HG03108 (cell line): Measurements from ENCODE around the gene CEP126.
"Not testable (repeated sequence)": the region's sequence is repeated elsewhere in the genome, so short reads cannot be mapped to it uniquely, and the experiment has no call there.

Source experiments
- ATAC-seq: cut with Tn5 transposase; IDR thresholded peaks from one replicate; pipeline ENCODE4 v1.9.1; 2021; ENCODE audit warnings: moderate library complexity; ENCODE audit not compliant: unreplicated experiment

CEP126 gene

DNA sequence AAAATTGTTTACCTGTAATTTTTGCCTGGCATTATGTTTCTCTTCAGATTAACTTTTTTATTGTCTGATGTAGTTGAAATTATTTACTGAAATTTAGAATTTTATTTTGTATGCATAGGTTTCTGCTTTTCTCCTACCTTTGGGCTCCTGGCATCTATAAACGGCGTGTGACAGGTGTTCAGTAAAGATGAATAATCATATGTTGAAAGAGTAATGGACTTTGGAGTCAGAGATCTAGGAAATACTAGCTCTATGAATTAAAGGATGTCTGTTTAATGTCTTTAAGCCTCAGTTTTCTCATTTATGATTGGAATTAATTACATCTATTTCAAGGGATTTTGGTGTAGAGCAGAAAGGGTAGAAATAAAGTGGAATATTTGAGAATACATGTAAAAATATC lies 8.7 kb downstream of the CEP126 start:
- no peak for ATAC-seq

DNA sequence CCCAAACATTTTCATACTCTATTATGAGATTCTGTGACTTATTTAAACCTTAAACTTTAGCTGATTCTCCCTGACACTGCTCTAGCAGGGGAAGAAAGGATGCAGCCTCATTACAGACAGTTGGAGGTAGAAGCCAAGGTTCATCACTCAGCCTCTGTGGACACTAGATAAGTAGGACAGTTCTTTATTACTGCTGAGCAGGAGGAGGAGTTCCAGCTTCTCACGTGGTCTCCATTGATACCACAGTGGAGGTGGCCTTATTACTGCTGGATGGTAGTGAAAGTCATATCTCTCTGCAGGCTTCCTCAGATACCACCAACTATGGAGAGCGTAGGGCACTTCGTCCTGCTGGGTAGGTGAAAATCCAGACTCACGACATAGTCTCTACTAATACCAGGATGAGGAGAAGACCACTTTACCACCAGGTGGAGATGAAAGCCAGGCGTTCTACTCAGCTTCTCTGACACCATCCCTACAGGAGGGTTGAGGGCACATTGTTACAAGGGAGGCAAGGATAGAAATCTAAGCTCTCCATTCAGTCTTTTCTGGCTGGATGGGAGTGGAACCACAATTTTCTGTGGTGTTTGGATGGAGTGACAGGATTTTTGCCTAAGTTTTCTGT lies 14.6 kb downstream of the CEP126 start:
- no peak for ATAC-seq

DNA sequence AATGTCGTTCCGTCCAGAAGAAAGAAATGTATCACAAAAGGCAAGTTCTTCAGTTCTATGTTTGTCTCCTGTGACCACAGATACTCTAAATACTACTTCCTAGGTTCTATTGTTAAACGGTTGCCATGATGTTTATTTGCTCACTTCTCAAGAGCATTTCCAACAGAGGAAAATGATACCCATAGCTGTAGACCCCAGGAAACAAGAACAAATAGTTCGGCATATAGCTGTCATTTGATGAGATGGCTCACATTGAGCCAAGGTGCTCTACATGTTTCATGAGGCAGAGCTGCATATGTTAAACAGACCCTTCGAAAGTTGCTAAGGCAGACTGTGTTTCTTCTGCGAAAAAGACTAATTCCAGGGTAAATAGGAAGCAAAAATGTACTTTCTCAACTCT lies 16.9 kb downstream of the CEP126 start:
- no peak for ATAC-seq

DNA sequence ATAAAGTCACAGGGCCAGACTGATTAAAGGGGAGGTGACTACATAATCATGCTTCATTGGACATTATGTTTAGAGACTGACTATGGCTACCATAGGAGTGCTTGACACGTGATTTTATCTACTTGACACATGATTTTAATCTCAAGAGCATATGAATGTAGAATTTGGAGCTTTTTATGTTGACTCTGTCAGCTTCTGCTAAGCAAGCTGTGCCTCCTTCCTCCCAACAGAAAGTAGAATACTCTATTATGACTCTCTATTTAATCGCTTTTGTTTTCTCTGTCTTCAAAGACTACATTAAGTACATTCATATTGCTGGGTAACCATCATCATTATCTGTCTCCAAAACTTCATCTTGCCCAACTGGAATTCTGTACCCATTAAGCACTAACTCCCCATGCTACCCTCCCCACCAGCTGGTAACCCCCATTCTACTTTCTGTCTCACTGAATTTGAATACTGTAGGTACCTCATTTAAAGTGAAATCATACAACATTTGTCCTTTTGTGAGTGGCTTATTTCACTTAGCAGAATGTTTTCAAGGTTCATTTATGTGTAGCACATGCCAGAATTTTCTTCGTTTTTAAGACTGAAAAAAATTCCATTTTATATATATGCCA lies 26.2 kb downstream of the CEP126 start:
- ATAC-seq = no peak

DNA sequence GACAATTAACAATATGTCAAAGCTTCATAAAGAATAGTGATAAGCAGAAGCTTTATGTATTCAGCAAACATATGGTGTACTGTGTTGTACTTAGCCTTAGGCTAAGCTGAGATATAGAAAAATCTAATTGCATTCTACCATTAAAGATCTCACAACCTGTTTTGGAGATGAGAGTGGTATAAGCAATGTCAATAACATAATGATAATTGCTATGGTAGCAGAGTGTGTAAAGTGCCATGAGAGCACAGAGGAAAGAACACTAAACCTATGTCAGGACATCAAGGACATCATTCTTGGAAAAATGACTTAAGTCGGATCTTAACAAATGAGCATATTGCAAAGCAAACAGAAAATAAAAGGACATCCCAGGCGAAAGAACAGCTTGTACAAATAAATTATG lies 30.1 kb downstream of the CEP126 start:
- ATAC-seq = no peak

DNA sequence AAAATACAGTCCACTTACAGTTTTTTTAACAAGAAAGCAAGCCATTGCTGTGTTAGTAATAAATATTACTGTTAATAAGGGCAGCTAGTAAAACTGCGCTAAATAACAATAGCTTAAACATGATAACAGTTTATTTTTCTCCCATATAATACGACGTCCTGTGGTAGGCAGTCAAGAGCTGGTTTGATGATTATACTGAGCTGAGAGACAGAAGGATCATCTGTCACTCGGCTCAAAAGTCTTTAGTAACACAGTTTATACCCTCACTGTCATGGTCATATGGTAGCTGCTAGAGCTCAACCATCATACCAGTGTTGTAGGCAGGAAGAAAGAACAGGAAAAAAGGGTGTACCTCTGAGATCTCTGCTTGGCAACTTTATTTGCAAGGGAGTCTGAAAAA lies 30.6 kb downstream of the CEP126 start:
- no peak for ATAC-seq

DNA sequence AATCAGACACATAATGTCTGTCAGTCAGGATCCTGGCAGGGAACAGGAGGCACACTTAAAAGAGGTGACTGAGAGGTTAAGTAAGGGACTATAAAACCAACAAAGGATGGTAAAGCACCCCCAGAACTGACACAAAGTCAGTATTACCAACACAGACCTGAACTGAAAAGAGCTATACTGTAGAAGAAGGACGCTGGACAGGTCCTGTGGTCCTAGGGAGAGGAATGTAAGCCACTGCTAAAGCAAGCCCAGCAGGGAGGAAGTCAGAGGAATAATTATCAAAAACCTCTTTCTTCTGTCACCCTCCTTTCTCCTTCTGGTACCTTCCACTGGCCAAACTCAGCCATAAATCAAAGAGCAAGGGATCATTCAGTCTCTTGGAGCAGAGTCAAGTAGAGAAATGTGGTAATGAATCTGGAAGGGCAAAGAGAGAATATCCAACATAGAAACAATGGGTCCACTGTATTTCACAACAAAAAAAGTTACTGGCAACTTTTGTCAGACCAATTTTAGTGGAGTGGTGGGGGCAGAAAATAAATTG lies 34.9 kb downstream of the CEP126 start:
- ATAC-seq = no peak

DNA sequence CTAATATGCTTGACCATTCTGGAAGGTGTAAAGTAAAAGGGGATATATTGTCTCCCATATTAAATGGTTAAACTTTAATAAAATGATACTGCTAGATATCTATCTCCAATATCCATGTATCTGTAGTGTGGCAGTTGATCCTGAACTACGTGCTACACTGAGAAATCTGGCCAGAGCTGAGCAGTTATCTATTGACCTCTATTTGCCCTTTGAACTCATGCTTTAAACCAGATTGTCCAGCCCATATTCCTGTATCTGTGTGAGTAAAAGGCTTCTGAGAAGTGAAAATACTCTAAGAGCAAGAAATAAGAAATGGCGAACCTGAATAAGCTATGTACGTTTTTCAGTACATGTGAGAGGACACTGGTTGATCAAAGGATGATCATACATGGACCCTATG lies 40.5 kb downstream of the CEP126 start:
- ATAC-seq = no peak

DNA sequence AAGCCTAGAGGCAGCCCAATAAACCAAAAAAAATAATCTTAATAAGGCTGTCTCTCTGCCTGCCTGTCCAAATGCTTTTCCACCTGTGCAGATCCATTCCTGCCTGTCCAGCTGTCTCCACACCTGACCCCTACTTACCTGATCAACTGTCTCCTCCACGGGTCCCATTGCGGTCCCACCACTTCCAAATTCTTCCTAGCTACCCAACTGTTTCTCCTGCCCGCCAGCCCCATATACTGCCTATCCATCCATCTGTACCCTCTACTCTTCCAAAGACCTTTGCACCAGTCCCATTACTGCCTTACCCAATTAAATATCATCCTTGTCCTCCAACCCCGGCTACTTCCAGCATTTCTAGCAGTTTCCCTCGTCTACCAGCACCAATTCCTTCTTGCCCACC lies 40.9 kb downstream of the CEP126 start:
- ATAC-seq = no peak

DNA sequence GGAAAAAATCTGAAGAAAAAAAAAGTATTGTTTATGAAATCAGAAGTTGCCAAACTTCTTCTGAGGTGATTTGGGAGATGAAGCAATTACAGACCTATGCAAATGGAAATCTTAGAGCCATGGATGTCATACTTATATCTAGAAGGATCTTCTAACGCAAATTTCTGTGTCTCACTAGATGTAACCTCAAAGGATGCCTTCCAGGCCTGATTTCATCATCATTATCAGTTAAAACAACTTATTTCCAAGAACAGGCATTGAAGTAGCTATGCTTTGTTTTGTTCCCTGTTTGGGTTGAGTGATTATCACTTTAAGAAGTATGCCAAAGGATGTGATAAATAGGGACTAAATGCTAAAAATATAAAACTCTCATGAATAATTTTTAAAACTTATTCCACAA lies 45.4 kb downstream of the CEP126 start:
- no peak for ATAC-seq

DNA sequence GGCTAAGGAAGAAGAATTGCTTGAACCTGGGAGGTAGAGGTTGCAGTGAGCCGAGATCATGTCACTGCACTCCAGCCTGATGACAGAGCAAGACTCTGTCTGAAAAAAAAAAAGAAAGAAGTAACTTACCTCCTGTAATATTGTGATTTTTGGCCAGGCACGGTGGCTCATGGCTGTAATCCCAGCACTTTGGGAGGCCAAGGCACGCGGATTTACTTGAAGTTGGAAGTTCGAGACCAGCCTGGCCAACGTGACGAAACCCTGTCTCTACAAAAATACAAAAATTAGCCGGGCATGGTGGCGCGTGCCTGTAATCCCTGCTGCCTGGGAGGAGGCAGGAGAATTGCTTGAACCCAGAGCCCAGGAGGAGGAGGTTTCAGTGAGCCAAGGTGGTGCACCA lies 49.4 kb downstream of the CEP126 start:
- ATAC-seq = not testable (repeated sequence)

DNA sequence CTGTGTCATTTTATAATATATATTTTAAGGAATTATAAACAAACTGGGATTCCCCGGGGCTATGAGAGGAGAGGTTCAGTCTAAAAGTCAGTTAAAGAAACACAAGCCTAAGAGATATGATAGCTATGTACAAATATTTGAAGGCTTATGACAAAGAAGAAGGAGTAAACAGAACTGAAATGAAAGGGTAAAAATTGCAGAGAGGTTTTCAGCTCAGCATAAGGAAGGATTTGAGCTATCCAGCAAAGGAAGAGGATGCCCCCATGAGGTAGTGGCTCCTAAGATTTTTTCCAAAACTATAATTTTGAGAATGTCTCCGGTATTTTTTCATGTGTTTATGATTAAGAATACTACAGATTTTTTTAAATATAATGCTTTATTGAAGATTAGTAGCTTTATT lies 59.4 kb downstream of the CEP126 start:
- no peak for ATAC-seq

DNA sequence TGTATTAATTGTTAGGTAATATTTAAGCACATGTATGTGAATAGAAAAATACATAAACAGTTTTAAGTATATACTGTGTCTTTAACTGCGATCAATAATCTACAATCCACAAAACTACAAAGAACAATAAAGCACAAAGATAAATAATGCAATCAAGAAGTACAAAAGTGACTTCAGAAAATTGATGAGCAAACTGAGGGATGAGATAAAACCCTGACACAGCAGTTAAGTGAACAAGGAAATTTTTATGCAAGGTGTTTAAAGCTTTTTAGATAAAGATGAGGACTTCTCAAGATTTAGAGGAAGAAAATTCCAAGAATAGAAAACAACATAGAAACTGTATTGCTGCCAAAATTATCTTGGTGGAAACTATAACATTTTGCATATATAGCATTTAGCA lies 60.0 kb downstream of the CEP126 start:
- no peak for ATAC-seq

DNA sequence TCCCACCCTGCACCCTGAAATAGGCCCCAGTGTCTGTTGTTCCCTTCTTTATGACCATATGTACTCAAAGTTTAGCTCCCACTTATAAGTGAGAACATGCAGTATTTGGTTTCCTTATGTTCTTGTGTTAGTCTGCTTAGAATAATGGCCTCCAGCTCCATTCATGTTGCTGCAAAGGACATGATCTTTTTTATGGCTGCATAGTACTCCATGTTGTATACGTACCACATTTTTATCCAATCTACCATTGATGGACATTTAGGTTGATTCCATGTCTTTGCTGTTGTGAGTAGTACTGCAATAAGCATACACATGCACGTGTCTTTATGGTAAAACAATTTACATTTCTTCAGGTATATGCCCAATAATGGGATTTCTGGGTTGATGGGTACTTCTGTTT lies 60.9 kb downstream of the CEP126 start:
- ATAC-seq = no peak

DNA sequence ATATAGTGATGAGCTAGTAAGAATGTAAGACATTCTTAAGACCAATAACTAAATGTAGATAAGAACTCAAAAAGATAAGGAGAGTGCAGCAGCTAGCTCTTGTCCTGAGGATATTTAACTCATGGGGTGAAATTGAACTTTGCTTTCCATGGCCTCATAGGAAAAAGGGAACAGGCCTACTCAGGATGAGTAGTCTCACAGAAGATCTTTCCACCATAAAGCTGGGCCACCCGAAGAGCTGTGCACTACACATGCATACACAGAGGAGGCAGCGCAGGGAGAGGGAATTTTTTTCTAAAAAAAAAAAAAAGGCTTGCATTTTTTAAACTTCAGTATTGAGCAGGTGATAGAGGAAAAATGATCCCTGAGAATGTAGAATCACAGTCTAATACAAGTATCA lies 72.6 kb downstream of the CEP126 start:
- ATAC-seq = no peak

DNA sequence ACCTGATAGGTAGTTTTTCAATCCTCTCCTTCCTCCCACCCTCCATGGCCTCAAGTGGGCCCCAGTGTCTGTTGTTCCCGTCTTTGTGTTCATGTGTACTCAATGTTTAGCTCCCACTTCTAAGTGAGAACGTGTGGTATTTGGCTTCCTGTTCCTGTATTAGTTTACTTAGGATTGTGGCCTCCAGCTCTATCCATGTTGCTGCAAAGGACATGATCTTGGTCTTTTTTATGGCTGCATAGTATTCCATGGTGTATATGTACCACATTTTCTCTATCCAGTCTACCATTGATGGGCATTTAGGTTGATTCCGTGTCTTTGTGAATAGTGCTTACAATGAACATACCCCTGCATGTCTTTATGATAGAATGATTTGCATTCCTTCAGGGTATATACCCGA lies 78.4 kb downstream of the CEP126 start:
- ATAC-seq = no peak

DNA sequence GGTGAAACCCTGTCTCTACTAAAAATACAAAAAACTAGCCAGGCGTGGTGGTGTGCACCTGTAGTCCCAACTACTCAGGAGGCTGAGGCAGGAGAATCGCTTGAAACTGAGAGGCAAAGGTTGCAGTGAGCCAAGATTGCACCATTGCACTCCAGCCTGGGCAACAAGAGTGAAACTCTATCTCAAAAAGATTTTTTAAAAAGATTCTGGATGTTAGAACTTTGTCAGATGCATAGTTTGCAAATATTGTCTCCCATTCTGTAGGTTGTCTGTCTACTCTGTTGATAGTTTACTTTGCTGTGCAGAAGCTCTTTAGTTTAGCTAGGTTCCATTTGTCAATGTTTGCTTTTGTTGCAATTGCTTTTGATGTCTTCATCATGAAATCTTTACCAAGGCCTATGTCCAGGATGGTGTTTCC lies 79.3 kb downstream of the CEP126 start:
- not testable (repeated sequence) for ATAC-seq

DNA sequence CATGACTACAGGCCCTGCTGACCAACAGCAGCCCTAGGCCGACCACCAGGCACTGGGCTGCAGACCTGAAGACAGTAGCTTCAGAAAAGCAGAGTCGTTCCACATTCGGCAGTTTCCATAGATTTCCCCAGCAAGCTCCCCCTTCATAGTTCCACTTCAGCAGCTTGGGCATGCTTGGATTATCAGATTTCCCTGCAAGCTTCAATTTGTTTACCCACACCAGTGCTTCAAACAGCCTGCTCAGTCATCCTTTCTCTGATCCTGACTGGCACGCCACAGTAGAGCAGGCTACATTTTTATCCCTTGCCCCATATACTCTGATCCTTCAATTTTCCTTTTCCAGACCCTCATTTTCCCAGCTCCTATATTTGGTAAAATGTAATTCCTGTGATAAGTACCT lies 81.3 kb downstream of the CEP126 start:
- no peak for ATAC-seq

DNA sequence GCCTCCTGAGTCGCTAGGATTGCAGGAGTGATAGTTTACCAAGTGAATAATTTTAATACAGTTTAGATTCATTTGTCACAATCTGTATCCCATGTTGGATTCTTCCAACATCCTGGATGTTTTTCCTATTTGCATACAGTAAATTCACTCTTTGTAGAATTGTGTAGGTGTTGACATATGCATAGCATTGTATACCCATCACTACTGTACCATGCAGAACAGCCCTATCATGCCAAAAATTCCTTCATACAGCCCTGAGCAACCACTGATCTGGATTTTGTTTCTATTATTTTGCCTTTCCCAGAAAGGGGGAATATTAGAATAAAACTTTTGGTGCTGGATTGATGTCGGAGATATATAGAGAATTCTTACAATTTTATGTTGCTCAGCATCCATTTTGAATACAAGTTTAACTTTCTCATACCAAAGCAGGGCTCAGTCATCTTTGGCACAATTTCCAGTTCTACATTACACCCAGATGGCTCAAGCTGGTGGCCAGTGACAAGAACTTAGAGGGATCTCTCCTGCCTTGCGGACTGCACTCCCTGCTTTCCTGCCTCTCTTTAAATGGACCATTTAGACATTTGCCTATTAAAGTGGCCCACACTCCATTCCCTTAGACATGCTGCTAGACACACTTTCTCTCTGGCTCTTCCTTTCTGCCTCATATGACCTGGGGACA lies 87.0 kb downstream of the CEP126 start:
- no peak for ATAC-seq

DNA sequence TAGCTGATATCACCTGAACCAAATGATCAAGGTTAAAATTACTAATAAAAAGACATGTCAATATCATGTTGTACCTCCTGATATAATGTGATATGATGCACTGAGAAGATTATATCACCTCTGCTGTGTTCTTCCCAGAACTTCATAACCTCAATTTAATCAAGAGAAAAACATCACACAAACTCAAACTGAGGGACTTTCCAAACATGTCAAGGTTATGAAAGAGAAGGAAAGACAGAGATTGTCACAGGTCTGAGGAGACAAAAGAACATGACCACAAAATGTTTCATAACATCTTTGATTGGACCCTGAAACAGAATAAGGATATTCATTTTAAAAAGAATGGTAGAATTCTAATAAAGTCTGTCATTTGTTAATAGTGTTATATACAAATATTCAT lies 89.4 kb downstream of the CEP126 start:
- ATAC-seq = no peak

DNA sequence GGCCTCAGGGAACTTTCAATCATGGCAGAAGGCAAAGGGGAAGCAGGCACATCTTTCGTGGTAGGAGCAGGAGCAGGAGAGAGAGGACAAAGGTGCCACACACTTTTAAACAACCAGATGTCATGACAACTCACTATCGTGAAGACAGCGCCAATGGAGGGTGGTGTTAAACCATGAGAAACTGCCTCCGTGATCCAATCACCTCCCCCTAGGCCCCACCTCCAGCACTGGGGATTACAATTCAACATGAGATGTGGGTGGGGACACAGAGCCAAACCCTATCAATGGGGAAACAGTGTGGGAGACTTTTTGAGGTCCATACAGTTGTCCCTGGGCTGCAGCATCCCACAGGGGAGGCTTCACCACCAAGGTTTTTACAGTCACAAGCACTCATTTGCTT lies 90.5 kb downstream of the CEP126 start:
- ATAC-seq = no peak

DNA sequence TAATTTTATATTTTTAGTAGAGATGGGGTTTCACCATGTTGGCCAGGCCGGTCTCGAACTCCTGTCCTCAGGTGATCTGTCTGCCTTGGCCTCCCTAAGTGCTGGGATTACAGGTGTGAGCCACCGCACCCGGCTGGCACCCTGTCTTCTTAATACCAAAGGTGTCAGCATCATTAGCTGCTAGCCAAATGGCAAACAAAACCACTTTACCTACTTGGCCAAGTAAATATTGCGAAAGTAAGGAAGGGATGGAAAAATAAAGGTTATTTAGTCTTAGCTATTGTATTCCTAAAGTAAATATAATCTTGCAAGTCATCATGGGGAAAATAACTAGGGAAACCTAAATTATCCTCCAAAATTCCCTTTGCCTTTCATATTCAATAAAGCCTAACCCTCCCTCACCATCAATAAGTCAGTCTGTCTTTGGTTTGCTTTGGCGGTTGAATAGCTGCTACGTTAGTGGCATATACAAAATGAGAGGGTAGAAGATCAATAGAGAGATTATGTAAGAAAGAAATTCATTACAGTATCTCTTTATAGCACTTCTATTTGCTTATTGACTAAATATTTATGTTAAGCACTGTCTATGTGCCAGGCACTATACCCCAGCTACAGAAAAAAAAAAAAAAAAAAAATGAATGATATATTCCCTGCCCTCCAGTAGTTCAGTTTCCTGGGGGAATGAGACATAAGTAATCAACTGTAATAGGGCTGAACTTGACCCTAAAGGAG lies 92.2 kb downstream of the CEP126 start:
- no peak for ATAC-seq
